GM18517 (cell line): ENCODE results near the gene CNDP2.
"Not testable (repeated sequence)": the region's sequence is repeated elsewhere in the genome, so short reads cannot be mapped to it uniquely, and the experiment has no call there.

ENCODE experiments used
- ATAC-seq: cut with Tn5 transposase; IDR thresholded peaks from one replicate; pipeline ENCODE4 v1.9.1; 2021; ENCODE audit warnings: mild to moderate bottlenecking, moderate library complexity; ENCODE audit not compliant: unreplicated experiment

Gene CNDP2

GRCh38 chr18:74565164-74565563 lies 69.0 kb downstream of the CNDP2 start:
- ATAC-seq: not testable (repeated sequence)

- ATAC-seq: not testable (repeated sequence)
Observed at GRCh38 chr18:74565993-74566392, 69.8 kb downstream of the CNDP2 start.

- ATAC-seq: no peak
Observed at GRCh38 chr18:74567822-74568221, 71.7 kb downstream of the CNDP2 start.

- ATAC-seq: no peak
Observed at GRCh38 chr18:74569401-74569800, 73.2 kb downstream of the CNDP2 start.

- no peak for ATAC-seq
Observed at GRCh38 chr18:74570266-74570665, 74.1 kb downstream of the CNDP2 start.

- no peak for ATAC-seq
Observed at GRCh38 chr18:74571895-74572680, 75.9 kb downstream of the CNDP2 start.

- ATAC-seq: no peak
Observed at GRCh38 chr18:74573053-74573452, 76.9 kb downstream of the CNDP2 start.
